ENCODE results near the gene RSPO3. TPM values are rescaled to one million over a fixed set of nuclear protein-coding genes. Genes with fewer than 3 reads are reported as not detected.
"Not testable (repeated sequence)": the region's sequence is repeated elsewhere in the genome, so short reads cannot be mapped to it uniquely, and the experiment has no call there.

RSPO3 gene
- total RNA-seq, 1 donor from 2014 or later = not detected

DNA sequence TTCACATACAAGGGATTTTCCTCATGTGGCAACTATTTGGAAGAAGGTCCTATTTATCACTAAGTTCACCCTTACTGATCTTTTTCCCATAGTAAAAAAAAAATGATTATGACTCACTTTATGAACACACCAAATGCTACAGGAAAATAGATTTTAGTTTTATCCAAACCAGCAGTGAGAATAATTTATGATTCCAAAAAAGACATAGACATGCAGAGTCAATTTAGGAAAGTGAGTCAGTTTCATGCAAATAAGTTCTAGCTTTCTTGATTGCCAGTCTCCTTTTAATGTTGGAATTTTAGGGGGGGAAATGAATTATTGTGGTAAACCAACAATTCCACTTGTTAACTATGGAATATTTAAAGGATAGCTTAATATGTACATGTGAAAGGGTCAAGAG is 84.2 kb downstream of the RSPO3 start:
- no peak for DNase-seq (ENCODE audit: low read depth in 2 of 2)

GRCh38 chr6:127204281-127204680 is 85.8 kb downstream of the RSPO3 start:
- DNase-seq (ENCODE audit: low read depth in 2 of 2) = no peak

GRCh38 chr6:127205036-127205435 is 86.6 kb downstream of the RSPO3 start:
- DNase-seq (ENCODE audit: low read depth in 2 of 2) = no peak

DNA sequence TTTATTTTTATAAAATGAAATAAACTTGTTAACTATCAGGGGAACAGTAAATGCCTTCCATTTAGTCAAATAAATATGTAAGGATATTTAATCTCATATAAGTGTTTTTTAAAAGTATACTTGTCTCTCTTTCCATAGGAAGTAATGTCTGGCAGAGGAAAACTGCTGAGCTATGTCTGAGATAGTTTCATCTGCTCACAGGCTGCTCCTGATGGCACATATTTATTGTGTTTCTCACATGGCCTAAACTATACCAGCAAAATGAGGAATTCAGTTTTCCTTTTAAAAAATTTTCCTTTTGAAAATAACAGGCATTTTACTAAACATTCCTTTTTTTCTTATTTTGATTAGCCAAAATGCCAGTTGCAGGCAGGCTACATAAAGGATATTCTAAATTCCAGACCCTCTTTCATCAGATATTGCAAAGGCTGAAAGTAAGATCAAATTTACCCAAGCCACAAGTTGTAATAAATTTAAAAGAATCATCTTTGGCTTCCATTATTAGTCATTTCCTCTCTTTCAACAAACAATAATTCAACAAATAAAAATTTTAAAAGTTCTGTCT is 88.1 kb downstream of the RSPO3 start:
- DNase-seq (ENCODE audit: low read depth in 2 of 2) = peak in 1 of 2 donors; percentile 33

DNA sequence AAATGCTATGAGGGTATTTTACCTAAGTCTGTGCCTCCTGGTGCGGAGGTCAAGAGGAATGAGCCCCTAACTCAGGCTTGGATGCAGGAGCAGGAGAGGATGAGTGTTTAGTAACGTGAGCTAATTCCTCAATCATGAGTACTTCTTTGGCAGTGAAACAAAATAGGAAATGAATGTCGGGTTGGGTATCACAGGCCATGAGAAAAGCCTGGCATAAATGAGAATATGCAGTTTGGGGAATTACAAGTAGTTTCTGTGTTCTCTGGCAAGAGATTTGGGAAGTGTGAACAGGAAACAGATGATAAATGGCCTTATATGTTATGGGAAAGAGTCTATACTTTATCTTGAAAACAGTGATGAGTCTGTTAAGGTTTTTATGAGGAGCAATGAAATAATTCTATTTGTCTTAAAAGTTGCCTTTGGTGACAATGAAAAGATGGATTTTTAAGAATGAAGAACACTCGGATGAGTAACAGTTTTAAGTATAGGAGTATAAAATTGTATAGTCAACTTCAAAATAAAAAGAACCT is 89.2 kb downstream of the RSPO3 start:
- peak; percentile 33 to 94 for DNase-seq (ENCODE audit: low read depth in 2 of 2)

DNA sequence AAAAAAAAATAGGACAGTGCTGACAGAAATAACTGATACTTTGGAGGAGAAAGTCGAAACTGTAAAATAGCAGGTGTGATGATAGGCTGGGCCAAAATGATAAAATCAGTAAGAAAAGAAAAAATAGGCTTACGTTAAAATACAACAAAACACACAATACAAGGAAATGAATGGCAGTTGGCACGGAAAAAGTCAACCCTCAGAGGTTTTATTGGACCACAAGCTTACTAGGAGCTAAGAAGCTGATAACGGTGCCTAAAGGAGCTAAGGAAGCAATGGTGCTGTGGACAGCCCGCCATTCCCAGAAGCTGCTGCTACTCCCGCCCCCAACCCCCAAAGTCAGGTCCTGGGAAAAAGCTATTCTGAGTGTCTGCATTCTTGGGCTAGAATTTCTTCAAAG is 92.3 kb downstream of the RSPO3 start:
- peak in 1 of 2 donors; percentile 92 for DNase-seq (ENCODE audit: low read depth in 2 of 2)

- DNase-seq (ENCODE audit: low read depth in 2 of 2) = no peak
Measured at GRCh38 chr6:127212376-127212775, 93.9 kb downstream of the RSPO3 start.

GRCh38 chr6:127214032-127214431 is 95.6 kb downstream of the RSPO3 start:
- not testable (repeated sequence) for DNase-seq (ENCODE audit: low read depth in 2 of 2)

DNA sequence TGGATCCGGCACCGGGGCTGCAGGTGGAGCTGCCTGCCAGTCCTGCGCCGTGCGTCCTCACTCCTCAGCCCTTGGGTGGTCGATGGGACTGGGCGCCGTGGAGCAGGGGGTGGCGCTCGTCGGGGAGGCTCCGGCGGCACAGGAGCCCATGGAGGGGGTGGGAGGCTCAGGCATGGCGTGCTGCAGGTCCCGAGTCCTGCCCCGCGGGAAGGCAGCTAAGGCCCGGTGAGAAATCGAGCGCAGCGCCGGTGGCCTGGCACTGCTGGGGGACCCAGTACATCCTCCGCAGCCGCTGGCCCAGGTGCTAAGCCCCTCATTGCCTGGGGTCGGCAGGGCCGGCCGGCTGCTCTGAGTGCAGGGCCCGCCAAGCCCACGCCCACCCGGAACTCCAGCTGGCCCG is 96.1 kb downstream of the RSPO3 start:
- not testable (repeated sequence) for DNase-seq (ENCODE audit: low read depth in 2 of 2)

DNA sequence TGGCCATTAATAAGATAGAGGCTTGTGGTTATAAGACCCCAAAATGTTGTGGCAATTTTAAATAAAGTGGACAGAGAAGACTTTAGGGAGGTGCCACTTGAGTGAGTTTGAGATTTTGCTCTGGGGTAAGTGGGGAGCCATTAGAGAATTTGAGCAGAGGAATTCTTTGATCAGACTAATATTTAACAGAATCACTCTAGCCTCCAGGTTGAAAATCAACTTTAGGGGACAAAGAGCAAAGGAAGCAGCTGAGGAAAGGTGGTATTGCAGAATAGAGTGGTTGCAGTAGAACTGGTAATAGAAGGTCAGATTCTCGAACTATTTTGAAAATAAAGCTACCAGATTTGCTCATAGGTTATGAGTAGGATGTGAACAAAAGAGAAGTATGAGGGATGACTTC is 97.5 kb downstream of the RSPO3 start:
- DNase-seq (ENCODE audit: low read depth in 2 of 2) = no peak

DNA sequence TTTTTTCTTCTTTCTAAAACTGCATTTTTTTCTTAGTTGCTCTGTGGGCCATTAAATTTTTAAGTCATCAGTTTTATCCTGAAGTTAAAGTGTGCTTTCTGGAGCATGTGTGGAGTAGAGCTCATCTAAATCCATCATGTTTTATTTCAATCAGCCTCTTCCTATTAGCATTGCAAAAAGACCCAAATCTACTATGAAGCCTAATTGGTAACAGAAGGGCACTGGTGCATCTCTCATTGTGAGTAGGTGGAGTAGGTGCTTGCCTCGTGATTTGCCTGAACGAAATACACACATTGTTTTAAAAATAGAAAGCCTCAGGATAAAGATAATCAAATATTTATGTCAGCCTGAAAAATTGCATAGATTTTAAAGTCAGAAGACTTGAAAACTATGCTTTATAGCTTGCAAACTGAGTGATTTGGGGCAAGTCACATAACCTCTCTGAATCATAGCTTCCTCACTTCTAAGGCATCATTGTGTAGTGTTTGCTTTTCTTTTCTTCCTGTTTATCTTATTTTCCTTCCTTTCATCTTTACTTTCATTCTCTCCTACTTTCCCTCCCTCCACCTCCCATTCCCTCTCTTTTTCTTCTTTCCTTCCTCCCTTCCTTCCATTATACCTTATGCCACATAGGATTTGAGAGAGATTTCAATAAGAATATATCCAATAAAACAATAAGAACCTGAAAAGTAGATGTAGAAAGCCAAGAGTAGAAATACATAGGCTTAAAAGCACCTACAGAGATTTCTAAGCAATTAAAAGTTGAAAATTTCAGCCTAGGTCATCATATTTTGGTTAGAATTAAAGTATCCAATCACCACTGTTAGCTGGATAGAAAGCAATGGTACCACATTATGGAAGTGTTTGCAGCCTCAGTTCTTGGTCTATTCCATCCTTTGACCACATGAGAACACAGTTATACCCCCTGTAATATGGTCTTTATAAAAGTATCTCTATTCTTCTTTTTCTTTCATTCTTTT is 98.6 kb downstream of the RSPO3 start:
- DNase-seq (ENCODE audit: low read depth in 2 of 2) = peak in 1 of 2 donors; percentile 31

DNA sequence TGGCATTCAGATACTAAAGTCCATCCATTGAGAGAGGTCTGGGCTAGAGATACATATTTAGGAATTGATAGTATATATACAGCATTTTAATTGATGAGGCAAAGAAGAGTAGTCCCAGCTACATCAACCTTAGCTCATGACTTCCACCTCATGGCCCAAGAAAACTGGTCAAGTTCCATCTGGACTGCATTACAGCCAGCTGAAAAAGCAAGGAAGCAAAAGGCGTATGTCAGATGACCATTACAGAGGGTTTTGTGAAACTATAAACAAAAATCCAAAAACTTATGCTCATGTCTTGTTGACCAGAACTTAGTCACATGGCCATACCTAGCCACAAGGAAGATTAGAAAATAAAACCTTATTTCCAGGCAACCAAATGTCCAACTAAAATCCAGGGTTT is 101.4 kb downstream of the RSPO3 start:
- DNase-seq (ENCODE audit: low read depth in 2 of 2) = no peak

- no peak for DNase-seq (ENCODE audit: low read depth in 2 of 2)
Measured at GRCh38 chr6:127221201-127221600, 102.7 kb downstream of the RSPO3 start.

DNA sequence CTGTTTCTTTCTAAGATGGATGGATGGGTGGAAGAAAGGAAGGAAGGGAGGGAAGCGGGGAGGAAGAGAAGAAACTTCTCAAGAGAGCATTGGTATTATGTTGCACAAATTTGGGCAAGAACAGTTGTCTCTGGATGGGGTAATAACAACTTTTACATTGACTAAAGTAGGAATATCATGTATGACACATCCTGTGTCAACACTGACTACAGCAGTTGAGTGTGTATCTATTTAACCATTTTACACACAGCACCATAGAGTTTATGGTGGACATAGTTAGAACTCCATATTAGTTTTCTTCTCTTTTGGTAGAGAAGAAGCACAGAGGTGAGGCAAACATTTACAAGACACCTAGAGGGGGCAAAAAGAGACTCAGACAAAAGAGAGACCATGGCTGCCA is 103.9 kb downstream of the RSPO3 start:
- no peak for DNase-seq (ENCODE audit: low read depth in 2 of 2)

DNA sequence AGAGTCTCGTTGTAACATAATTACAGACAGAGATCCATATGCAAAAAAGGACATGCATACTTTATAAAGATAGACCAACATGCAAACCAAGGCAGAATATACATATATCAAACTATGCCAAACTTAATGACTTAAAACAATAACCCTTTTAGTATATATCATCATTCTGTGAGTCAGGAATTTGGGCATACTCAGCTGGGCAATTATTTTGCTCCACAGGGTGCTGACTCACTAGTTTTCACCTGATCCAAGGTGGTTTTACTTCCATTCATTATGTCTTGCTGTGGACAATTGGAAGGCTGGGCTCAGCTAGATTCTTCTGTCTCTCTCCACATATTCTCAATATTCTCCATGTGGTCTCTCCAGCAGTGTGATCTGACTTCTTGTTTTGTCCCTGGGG is 107.0 kb downstream of the RSPO3 start:
- no peak for DNase-seq (ENCODE audit: low read depth in 2 of 2)

GRCh38 chr6:127233819-127234218 is 115.3 kb downstream of the RSPO3 start:
- DNase-seq (ENCODE audit: low read depth in 2 of 2) = not testable (repeated sequence)

GRCh38 chr6:127243501-127243900 is 125.0 kb downstream of the RSPO3 start:
- no peak for DNase-seq (ENCODE audit: low read depth in 2 of 2)

Other genes starting within 250 kb of the RSPO3 start
- 26.2 and 39.7 TPM in 2 replicates for gene RNF146, start 148.2 kb downstream of the RSPO3 start, total RNA-seq
- 39.3 and 46.3 TPM in 2 replicates for gene ECHDC1, start 224.9 kb downstream of the RSPO3 start, total RNA-seq

Data from dermis microvascular lymphatic vessel endothelial cell (primary cell).